Body of pancreas (tissue), 4 donors: ENCODE measurements around the gene CSPG4.

ENCODE experiments used
- CTCF ChIP-seq, 7 experiments: fragments of 450-650 bp in 4 of 7; fragments of 200-600 bp in 3 of 7; sonication (generic) in 3 of 7; IDR thresholded peaks; one replicate each; pipeline ENCODE4 v1.5.1; 2016 to 2019; ENCODE audit warnings: antibody characterized with exemption in 7 of 7
- POLR2A ChIP-seq, 3 donors: fragments of 450-650 bp; IDR thresholded peaks; one replicate each; pipeline ENCODE4 v1.6.1; 2016; ENCODE audit warnings: antibody characterized with exemption in 3 of 3, mild to moderate bottlenecking in 2 of 3

DNA sequence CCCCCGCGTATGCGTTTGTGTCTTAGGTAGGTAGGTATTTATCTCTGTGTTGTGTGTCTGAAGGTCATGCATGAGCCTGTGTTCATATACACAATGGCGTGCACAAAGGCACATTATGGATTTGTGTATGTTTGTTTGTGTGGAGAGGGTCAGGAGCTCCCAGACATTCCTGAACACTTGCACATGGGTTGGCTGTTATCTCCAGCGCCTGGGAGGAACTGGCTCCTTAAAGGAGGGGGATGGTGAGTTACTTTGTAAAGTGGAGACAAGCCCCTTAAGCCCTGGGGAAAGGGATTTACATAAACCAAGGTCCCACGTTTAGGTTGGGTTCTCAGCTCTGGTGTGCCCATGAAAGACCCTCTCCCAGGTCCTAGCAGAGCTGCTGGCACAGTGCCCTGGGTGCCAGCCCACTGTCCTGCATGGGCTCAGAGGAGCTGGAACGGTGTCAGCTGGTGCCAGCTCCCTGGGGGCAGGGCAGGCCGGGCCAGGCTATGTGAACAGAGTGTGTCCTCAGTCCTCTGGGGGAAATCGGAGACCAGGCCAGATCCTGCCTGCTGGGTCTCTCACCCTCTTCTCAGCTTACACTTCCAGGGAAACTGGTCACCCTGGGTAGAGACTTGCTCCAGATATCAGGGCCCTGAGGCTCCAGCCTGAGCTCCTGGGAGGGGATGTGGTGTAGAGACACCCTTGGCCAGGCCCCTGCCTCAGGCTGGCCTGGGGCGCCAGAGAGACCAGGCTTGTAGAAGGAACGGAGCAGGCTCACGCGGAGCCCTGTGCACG, 39.8 kb downstream of the CSPG4 start:
- TF ChIP-seq CTCF (IDR thresholded peaks at IDR 0.05) (no peak), POLR2A (IDR thresholded peaks at IDR 0.05) (no peak)
